K562 (cell line): ENCODE data around the gene TPK1. TPM values are rescaled to one million over a fixed set of nuclear protein-coding genes. Genes with fewer than 3 reads are reported as not detected.

ENCODE experiments used
- ATF3 ChIP-seq, 2 experiments: fragments of 450-650 bp in 1 of 2; sonication (generic) in 1 of 2; formaldehyde crosslinking in 1 of 2; IDR thresholded peaks in 1 of 2; conservative IDR thresholded peaks in 1 of 2; 2 replicates each; pipeline versions ENCODE4 v1.6.1 to v1.8.1; 2016 to 2023; ENCODE audit warnings: mild to moderate bottlenecking in 2 of 2, moderate library complexity in 2 of 2, inconsistent platforms in 1 of 2, missing genetic modification reagents in 1 of 2
- FOXA1 ChIP-seq: fragments of 450-650 bp; IDR thresholded peaks from 2 replicates; pipeline ENCODE4 v1.6.1; 2016; ENCODE audit warnings: mild to moderate bottlenecking, borderline replicate concordance
- MLLT1 ChIP-seq, 2 experiments: fragments of 450-650 bp; IDR thresholded peaks; 2 replicates each; pipeline ENCODE4 v1.6.1; 2016
- PHTF2 ChIP-seq: fragments of 250-450 bp; sonication (Bioruptor Pico); IDR thresholded peaks from 2 replicates; pipeline ENCODE4 v1.5.0; 2021; ENCODE audit warnings: mild to moderate bottlenecking
- SIN3A ChIP-seq, 2 experiments: fragments of 150-350 bp in 1 of 2; IDR thresholded peaks; 2 replicates each; pipeline ENCODE4 v1.6.1; 2011 to 2016; ENCODE audit warnings: borderline replicate concordance in 2 of 2, low read depth in 2 of 2, low read length in 2 of 2, mild to moderate bottlenecking in 2 of 2, moderate library complexity in 2 of 2; ENCODE audit not compliant: control insufficient read depth in 1 of 2
- TEAD2 ChIP-seq: fragments of 450-650 bp; IDR thresholded peaks from 2 replicates; pipeline ENCODE4 v1.6.1; 2016; ENCODE audit warnings: missing genetic modification characterization, control low read depth, missing compliant biosample characterization
- USF1 ChIP-seq: sonication (generic); formaldehyde crosslinking; IDR thresholded peaks from 2 replicates; pipeline ENCODE4 v1.9.0; 2022; ENCODE audit warnings: mild to moderate bottlenecking, missing genetic modification reagents
- ZNF316 ChIP-seq: fragments of 450-650 bp; IDR thresholded peaks from 2 replicates; pipeline ENCODE4 v1.6.1; 2016
- ZNF398 ChIP-seq: fragments of 250-450 bp; sonication (Bioruptor Pico); IDR thresholded peaks from 2 replicates; pipeline ENCODE4 v1.8.0; 2021; ENCODE audit warnings: moderate library complexity, mild to moderate bottlenecking, inconsistent platforms
- ZNF561 ChIP-seq: fragments of 450-650 bp; formaldehyde crosslinking; conservative IDR thresholded peaks from 2 replicates; pipeline ENCODE4 v1.4.0; 2020; ENCODE audit warnings: mild to moderate bottlenecking, moderate library complexity
- ZNF609 ChIP-seq: sonication (generic); formaldehyde crosslinking; IDR thresholded peaks from 2 replicates; pipeline ENCODE4 v1.8.1; 2023; ENCODE audit warnings: missing genetic modification reagents, mild to moderate bottlenecking, borderline replicate concordance
- polyA plus RNA-seq, 8 experiments: library from polyadenylated mRNA; depleted of rRNA in 4 of 8; stranded (reverse) in 5 of 8; unstranded in 3 of 8; fragments of >200 nt; fragmentation: Nextera tagmentation in 2 of 8; fragmentation: Illumina TruSeq in 1 of 8; extraction: Ambion mirVana in 2 of 8; extraction: Trizol in 1 of 8; gene quantifications; 2 replicates each; pipeline versions ENCODE4 v1.2.1 to v1.2.3, GENCODE V29; 2011 to 2014; ENCODE audit warnings: inconsistent platforms in 1 of 8, missing spikeins in 1 of 8
- total RNA-seq, 7 experiments: library from RNA; depleted of rRNA in 6 of 7; stranded (reverse); fragments of >200 nt in 6 of 7; fragmentation: Illumina TruSeq in 2 of 7; extraction: Trizol in 2 of 7; gene quantifications; 2 replicates each; pipeline versions ENCODE4 v1.2.1 to v1.2.3, GENCODE V29; 2011 to 2021; ENCODE audit warnings: low replicate concordance in 1 of 7

Gene TPK1
- total and polyA plus RNA-seq, 9 of the 15 experiments (the other 6 are each of a cell fraction or from before 2014, with no cell fraction given), result 5.1 to 16.2 (median 9.2) TPM

GRCh38 chr7:144835652-144836544 lies at the start of gene TPK1 (continued):
- TF ChIP-seq MLLT1 (IDR thresholded peaks at IDR 0.05) (peak; percentile 33 to 100; a peak in 2 of 4 replicates), USF1 (CRISPR knock-in tag) (no peak), ATF3 (IDR thresholded peaks at IDR 0.05) (peak; percentile 92), ATF3 (CRISPR knock-in tag; conservative IDR thresholded peaks at IDR 0.05) (peak; percentile 77; the same call in 1 of the 2 replicates), SIN3A (IDR thresholded peaks at IDR 0.05; ENCODE audit: borderline replicate concordance in 2 of 2, control insufficient read depth in 1 of 2, low read depth in 2 of 2, low read length in 2 of 2) (peak in 1 of 2 experiments; percentile 40; a peak in 1 of 4 replicates), FOXA1 (no peak), ZNF561 (CRISPR knock-in tag) (no peak), ZNF398 (CRISPR knock-in tag) (no peak), PHTF2 (CRISPR knock-in tag) (no peak), ZNF609 (no peak), ZNF316 (no peak), TEAD2 (peak; percentile 9; the same call in 1 of the 2 replicates)
